Stimulated activated CD8-positive, alpha-beta memory T cell treated with anti-CD3 and anti-CD28 coated beads, Interleukin-2, amount 100 ng/mL, for 1 hour (primary cell): Measurements from ENCODE around the gene KCNK16.
A peak's percentile ranks its signal among the peaks of the same experiment; 100 is the strongest.

Experiments
- DNase-seq, 2 donors: peaks; one replicate each; pipeline ENCODE4 v3.0.0-alpha.2; 2020; ENCODE audit warnings: low read depth in 2 of 2

KCNK16 gene

DNA sequence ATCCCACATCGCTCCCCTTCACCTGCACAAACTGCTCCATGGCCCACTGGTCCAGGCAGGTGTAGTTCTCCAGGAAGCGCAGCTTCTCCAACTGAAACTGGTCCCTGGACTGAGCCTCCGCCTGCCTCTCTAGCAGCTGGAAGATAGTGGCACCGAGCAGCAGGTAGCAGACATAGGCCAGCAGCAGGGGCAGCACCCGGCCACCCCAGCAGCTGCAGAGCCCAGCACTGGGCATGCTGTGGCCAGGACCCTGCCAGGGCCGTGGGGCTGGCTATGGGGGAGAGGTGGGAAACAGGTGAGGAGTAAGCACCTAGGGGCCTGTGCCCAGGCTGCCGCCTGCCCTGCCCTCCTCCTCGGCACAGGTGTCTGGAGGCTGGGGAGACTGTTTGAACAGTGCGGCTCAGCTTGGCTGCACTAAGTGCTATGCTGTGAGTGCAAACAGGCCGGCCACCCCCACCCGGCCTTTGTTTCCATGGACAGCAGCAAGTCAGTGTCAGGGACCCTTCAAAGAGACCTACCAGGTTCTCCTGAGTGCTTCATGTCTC, at the start of gene KCNK16:
TSS of gene KCNK16 (minus strand) at position 397 of the 545 bp plus-strand sequence. CDS start at position 235, 162 bp downstream.
- DNase-seq, result no peak

GRCh38 chr6:39370390-39370789, 47.9 kb upstream of the KCNK16 start:
- no peak for DNase-seq

GRCh38 chr6:39369987-39370386, 47.5 kb upstream of the KCNK16 start:
- no peak for DNase-seq

DNA sequence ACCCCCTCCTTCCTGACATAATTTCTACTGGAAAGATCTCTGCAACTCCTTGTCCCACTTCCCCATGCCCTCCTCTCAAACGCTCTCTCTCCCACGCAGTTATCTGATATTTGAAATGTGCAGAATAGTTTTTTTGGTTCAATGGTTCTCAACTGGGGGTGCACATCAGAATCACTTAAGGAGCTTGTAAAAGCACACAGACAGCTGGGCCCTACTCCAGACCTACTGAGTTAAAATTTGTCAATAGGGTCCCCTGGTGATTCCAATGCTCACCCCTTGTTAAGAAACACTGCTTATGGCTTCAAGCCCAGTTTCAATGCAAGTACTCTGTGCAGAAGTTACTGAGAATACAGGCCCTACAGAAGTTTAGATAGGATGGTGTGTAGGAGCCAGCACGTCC, 45.2 kb upstream of the KCNK16 start:
- DNase-seq, result no peak

GRCh38 chr6:39366931-39367618, 44.6 kb upstream of the KCNK16 start:
- DNase-seq, result no peak

DNA sequence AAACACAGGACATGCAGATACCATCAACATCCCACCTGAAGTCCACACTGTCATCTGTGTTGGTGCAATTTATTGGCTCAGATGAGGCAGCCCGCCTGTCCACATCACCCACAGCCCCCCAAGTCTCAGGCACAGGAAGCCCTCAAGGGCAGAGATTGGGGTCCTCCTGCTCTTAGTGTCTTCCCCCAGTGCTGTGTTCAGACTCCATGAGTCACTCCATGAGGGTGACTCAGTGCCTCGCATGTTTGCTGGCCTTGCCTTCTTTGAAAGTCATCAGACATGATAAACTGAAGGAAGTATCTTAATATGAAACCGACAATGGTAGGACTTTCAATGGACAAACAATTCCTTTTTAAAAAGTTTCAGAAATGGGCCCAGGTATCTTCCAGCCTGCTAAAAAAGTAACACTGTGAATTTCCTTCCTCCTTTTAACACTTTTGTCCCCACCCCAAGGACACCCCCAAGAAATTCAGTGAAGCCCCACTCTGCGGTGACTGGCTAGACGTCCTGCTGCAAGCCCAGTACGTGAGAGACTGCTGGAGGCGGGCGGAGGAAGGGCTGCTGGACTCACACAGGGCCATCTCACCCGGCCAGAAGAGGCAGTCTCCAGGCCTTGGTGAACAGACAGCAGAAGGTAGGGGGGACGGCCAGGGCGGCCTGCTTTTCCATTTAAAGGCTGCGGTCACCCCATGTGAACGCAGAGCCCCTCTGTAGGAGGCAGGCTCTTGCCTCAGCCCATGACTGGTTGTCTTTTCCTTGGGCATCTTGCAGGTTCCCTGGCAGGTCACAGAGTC, 43.0 kb upstream of the KCNK16 start:
- DNase-seq, result no peak

GRCh38 chr6:39363280-39363679, 40.8 kb upstream of the KCNK16 start:
- DNase-seq, result no peak

DNA sequence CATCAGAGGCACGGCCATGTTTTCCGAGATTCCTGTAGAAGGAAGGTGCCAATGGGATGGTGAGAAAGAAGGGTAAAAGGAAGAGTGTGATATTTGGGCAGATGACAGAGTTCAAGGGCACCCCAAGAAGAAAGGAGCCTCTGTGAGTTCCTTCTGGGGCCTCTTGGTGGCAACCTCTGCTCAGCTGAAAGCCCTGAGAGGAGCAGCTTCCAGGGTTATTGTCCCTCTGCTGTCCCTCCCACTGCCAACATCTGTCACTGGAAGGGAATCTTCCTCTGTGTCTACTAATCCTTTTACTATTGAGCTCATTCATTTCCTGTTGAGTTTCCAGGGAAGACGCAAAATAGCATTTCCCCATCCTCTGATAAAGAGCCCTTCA, 40.0 kb upstream of the KCNK16 start:
- no peak for DNase-seq

DNA sequence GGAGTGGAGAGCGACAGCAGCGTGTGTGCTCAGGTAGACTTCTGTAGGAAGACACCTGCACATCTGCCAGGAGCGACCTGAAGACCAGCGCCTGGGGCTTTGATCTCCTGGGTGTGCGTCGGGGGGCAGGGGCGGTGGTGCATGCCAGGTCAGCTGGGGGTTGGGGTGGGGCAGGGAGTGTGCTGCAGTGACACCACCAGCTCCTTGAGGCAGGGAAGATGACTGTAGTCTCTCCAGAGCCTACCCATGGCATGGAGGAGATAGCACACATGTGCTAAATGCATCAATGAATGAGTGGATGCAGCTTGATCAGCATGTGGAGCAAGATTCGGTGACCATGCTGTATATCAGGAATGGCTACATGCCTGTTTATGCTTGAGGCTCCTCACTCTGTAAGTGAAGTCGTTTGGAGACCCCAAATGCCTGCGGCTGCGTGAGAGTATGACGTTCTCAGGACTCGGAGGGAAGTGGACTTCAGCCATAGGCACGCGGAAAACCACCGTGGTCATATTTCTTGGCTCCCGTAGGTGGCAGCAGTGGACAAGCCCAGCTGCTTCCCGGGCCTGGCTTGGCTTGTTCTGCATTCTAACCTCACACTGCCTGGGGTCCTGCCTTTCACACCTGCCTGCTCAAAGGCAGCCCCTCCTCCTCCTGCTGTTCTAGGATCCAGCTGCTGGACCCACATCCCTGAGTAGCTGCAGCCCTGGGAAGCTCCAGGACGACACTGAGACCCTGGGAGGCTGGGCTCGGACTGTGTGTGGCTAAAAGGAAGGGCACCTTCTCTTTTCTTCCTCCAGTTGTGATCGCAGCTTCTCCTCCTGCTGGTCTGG, 39.4 kb upstream of the KCNK16 start:
- DNase-seq, result no peak

DNA sequence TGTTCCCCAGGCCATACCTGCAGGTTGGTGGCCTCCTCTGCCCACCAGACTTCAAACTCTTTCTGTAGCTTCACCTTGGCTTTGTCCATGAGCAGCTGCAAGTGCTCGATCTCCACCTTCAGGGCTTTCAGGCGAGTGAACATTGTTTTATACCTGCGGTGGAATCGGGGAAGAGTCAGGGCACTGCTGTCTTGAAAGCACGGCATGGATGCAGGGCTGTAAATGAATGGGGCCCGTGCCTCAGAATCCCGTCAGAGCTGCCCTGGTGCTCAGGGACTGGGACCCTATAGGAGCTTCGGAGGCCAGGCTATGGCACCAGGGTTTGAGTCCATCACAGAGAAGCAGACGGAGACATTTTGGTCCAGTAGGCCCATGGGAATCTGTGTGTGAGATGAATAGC, 37.9 kb upstream of the KCNK16 start:
- DNase-seq, result no peak

DNA sequence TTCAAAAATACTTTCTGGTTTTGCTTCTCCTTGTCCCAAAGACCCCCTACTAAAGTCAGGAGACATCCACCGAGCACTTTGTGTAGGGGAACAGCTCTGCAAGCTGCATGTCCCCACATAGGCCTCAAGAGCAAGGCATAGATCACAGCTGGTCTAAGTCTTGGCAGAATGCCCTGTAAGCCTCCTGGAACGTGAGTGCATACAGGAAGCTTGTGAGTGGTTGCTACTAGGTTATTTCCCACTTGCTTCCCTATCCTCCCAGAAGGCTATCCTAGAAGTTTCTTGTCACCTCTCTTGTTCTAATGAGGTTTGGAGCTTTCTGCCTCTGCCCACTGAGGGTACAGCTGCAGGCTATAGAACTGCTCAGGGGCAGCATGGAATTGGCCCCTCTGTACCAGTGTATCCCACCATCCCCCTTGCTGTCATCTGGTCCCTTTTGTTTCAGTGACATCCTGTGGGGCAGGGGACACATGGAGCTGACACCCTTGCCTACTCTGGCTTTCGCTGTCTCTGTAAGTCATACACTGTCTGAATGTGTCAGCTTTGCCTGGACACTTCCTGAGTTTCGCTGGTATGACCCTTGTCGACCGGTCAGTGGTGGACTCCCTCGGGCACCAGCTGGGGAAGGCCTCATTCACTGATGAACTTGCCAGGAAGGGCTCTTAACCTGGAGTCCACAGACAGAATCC, 35.6 kb upstream of the KCNK16 start:
- no peak for DNase-seq

- DNase-seq, result no peak
Observed at GRCh38 chr6:39353698-39354315, 31.3 kb upstream of the KCNK16 start.

DNA sequence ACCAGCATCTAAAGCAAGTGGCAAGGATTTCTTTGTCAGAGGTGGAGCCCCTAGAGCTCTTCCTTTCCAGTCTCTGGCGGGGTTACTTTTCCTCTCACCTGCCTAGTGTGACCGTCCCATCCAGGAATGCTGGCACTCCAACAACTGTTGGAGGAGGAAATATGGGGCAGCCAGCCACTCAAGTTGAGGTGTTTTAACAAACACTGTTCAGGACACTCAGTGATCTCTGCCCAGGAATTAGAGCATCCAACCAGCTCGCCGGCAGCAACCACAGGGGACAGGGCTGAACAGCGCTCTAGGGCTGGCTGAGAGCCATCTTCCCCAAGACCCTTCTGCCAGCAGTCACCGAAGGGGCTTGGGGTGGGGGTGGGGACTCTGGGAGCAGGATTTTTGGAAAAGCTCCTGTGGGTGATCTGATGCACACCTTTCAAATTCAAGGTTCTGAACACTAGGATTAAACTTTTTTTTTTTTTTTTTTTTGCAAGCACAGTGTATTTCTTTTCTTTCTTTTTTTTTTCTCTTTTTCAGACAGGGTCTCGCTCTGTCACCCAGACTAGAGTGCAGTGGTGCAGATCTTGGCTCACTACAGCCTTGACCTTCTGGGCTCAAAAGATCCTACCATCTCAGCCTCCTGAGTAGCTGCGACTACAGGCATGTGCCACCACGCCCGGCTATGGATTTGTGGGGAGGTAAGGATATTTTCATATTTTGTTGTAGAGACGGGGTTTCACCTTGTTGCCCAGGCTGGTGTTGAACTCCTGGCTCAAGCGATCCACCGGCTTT, 28.4 kb upstream of the KCNK16 start:
- no peak for DNase-seq

DNA sequence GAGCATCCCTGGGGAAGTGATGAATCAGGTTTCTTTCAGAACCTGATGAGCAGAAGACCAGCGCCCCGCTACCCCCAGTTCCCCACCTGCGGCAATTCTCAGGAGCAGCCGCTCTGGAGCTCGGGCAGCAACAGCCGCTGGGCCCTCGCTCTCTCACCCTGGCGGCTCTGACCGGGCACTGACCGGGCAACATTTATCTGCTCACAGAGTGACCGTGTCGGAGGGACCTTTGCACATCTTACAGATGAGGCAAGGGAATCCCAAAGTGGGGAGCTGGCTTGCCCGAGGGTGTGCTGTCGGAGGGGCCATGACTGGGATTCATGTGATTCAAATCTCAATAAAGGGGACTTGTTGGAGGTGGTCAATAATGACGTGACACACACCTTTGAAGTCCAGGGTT, 26.2 kb upstream of the KCNK16 start:
- DNase-seq, result no peak

- peak; percentile 14 to 16 for DNase-seq
Observed at GRCh38 chr6:39347906-39348585, 25.5 kb upstream of the KCNK16 start.

DNA sequence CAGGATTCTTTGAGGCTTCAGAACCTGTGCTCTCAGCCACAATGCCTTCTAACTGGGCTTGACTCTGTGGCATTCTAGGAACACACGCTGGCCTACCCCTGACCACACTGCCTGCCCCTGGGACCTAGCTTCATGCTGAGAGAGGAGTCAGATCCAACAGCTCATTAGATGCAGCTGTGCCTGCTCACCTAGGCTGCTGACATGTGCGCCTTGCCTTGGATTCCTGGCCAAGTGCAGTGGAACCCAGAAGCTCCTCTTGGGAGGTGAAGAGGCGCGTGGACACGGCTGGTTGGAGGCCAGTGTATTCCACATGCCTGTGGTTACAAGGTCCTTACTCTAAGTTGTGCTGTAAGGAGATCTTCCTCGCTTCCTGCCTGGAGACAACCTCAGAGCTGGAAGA, 24.7 kb upstream of the KCNK16 start:
- DNase-seq, result no peak

GRCh38 chr6:39344821-39345280, 22.3 kb upstream of the KCNK16 start:
- DNase-seq, result no peak

DNA sequence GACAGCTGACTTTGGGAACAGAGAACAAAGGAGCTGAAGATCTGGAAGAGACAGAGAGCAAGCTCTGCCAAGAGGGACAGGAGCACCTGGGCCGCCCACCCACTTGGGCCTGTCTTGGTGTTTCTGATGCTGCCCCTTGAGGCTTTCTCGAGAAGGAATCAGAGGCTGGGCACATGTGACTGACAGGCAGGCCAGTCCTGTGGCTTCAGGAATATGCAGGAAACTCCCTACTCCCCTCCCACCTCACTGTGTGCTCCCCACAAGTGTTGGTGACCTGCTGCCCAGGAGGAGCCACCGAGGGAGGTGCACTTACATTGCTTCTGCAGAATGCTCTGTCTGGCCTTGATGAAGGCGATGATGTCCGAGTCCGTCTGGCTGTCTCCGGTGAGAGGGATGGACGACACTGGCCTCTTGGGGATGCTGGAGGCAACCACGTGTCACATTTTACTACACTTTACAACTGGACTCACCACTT, 20.9 kb upstream of the KCNK16 start:
- DNase-seq, result no peak

DNA sequence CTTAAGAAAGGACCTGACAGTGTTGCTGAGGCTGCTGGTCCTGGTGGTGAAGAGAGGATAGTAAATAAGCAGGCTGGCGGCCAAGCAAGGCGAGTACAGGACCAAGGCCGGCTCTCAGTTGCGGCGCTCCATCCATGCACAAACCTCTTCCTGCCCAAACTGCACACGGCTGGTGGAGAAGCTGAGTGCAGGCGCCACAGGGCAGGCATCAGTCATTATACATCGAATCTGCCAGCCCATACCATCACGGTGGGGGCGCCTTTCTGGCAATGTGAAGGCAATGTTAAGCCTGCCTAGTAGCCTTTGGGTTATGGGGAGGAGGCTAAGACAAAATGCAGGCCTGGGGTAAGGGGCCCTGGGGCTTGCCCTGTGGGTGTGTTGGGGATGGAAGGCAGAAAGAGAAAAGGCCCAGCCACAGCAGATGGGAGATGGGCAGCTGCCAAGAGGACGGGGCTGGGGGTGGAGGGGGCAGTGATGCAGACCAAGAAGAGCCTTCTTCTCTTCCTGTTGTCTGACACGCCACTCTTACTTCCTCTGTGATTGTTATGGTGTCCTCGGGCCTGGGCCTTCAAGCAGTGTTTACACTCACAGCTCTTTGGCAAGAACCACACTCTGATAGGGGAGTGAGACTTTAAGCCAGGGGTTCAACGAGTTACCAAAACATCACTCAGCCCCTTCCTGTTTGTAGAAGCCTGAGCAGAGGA, 20.3 kb upstream of the KCNK16 start:
- no peak for DNase-seq
